BE2C (cell line): ENCODE data around the gene GPD2.
"Not testable (repeated sequence)": the region's sequence is repeated elsewhere in the genome, so short reads cannot be mapped to it uniquely, and the experiment has no call there.

Source experiments
- DNase-seq: peaks from one replicate; pipeline ENCODE4 v3.0.0-alpha.2; 2020
- H3K27me3 ChIP-seq: fragments of 250-450 bp; sonication (Bioruptor Pico); 2 replicates; pipeline ENCODE4 v1.5.1; 2020; ENCODE audit warnings: mild to moderate bottlenecking
- H3K36me3 ChIP-seq: fragments of 250-450 bp; sonication (Bioruptor Pico); 2 replicates; pipeline ENCODE4 v1.5.1; 2020; ENCODE audit warnings: mild to moderate bottlenecking
- H3K4me1 ChIP-seq: fragments of 250-450 bp; sonication (Bioruptor Pico); 2 replicates; pipeline ENCODE4 v1.5.1; 2020
- H3K4me3 ChIP-seq: 2 replicates; pipeline ENCODE4 v1.5.1; 2011; ENCODE audit warnings: low read depth, low read length
- H3K9me3 ChIP-seq: fragments of 250-450 bp; sonication (Bioruptor Pico); 2 replicates; pipeline ENCODE4 v1.5.1; 2020
- TF ChIP-seq, protein P1 (sequence below): IDR thresholded peaks from 2 replicates; pipeline ENCODE4 v1.5.1; 2012; ENCODE audit warnings: mild to moderate bottlenecking, low read depth, low read length

GPD2 gene

DNA sequence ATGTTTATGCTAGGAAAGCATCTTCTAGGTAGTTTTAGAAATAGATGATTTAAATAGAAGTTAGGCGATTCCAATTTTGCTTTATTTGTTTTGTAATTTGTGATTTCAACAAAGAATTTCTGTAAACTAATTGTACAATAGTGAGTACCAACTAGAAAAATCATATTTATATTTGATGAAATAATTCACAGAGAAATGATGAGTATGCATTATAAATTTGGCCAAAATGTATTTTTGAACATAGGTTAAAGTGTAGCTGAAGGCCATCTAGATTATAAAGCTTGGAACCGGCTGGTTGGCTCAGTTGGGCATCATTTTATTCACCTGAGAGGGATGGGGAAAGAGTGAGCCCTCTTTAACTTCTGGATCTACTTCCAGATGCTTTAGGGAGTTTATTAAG lies 50.4 kb downstream of the GPD2 start:
- TF ChIP-seq, protein P1, sequence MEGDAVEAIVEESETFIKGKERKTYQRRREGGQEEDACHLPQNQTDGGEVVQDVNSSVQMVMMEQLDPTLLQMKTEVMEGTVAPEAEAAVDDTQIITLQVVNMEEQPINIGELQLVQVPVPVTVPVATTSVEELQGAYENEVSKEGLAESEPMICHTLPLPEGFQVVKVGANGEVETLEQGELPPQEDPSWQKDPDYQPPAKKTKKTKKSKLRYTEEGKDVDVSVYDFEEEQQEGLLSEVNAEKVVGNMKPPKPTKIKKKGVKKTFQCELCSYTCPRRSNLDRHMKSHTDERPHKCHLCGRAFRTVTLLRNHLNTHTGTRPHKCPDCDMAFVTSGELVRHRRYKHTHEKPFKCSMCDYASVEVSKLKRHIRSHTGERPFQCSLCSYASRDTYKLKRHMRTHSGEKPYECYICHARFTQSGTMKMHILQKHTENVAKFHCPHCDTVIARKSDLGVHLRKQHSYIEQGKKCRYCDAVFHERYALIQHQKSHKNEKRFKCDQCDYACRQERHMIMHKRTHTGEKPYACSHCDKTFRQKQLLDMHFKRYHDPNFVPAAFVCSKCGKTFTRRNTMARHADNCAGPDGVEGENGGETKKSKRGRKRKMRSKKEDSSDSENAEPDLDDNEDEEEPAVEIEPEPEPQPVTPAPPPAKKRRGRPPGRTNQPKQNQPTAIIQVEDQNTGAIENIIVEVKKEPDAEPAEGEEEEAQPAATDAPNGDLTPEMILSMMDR = no peak
- Histone ChIP-seq H3K36me3 (no peaks in the 10 kb centered on the region), H3K4me3 (no peak overlapping the region), H3K27me3 (no peaks in the 10 kb centered on the region), H3K4me1 (no peaks in the 10 kb centered on the region), H3K9me3 (no peaks in the 10 kb centered on the region)
- no peak for DNase-seq

- H3K36me3 ChIP-seq = no peaks in the 10 kb centered on the region
- TF ChIP-seq, protein P1 = no peak
- H3K4me1 ChIP-seq = no peaks in the 10 kb centered on the region
- H3K9me3 ChIP-seq = no peaks in the 10 kb centered on the region
- DNase-seq = no peak
- H3K4me3 ChIP-seq = no peak overlapping the region
- no peaks in the 10 kb centered on the region for H3K27me3 ChIP-seq
Measured at GRCh38 chr2:156489195-156489594, 53.0 kb downstream of the GPD2 start.

DNA sequence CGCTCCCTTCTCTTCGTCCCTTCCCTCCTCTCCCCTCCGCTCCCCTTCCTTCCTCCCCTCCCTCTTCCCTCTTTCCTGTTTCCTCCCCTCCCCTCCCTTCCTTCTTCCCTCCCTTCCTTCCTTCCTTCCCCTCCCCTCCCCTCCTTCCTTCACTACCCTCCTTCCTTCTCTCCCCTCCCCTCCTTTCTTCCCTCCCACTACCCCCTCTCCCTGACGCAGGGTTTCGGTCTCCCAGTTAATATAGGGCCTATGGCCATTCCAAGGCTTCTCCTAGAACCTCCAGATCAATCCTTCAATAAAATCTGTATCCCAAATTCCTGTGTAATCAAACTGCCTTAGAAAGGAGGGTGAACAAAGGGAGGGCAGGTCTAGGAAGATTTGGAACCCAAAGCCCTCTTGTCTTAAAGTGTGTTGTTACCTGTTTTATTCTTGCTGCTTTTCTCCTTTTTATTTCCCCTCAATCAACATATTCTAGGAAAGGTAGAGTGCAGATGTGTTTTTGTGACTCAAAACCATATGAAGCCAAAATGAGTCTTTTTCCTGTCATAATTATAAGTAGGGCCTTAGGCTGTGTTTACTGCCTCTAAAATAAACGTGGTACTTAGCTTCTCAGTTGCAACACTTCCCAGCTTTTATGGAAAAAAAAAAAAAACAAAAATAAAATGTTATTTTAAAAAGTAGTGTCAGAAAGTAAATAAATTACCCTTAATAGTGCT lies 53.7 kb downstream of the GPD2 start:
- Histone ChIP-seq H3K9me3 (no peaks in the 10 kb centered on the region), H3K4me3 (no peak overlapping the region), H3K27me3 (no peaks in the 10 kb centered on the region), H3K36me3 (no peaks in the 10 kb centered on the region), H3K4me1 (no peaks in the 10 kb centered on the region)
- no peak for DNase-seq
- TF ChIP-seq, protein P1 = no peak

DNA sequence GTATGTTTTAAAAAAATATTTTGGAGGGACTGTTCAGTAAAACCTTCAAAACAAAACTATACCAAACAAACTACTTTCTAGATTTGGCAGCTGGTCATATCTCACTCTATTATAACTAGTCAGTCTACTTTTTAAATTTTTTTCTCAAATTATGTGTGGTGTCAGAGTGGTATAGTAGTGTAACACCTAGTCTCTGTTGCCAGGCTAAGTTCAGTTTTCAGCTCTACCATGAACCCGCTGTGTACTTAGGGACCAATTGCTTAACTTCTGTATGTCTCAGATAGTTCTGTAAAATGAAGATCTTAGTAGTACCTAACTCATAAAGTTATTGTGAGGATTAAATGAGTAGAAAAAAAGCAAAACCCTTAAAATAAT lies 54.3 kb downstream of the GPD2 start:
- no peaks in the 10 kb centered on the region for H3K4me1 ChIP-seq
- no peak for DNase-seq
- H3K4me3 ChIP-seq = no peak overlapping the region
- no peaks in the 10 kb centered on the region for H3K9me3 ChIP-seq
- H3K36me3 ChIP-seq = no peaks in the 10 kb centered on the region
- H3K27me3 ChIP-seq = no peaks in the 10 kb centered on the region
- TF ChIP-seq, protein P1 = no peak

GRCh38 chr2:156491176-156491575 lies 55.0 kb downstream of the GPD2 start:
- TF ChIP-seq, protein P1 = no peak
- no peaks in the 10 kb centered on the region for H3K9me3 ChIP-seq
- no peaks in the 10 kb centered on the region for H3K27me3 ChIP-seq
- no peaks in the 10 kb centered on the region for H3K4me1 ChIP-seq
- DNase-seq = no peak
- no peaks in the 10 kb centered on the region for H3K36me3 ChIP-seq
- H3K4me3 ChIP-seq = no peak overlapping the region

DNA sequence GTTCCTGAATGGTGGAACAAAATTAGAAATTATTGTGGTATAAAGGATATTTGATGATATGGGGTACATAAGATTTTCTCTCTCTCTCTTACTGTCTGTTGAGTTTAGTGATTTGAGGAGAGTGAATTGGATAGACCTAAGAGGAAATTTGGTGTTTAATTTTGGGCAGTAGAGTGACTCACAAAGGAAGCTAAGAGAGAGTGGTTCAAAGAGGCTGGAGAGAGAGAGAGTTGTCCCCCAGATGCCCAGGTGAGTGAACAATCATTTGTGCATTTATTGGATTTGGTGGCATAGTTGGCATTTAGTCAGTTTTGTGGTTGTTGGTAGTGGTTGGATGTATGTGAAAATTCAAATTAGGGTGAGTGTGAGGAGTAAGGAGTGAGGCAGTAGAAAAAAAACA lies 56.8 kb downstream of the GPD2 start:
- no peaks in the 10 kb centered on the region for H3K27me3 ChIP-seq
- DNase-seq = no peak
- no peaks in the 10 kb centered on the region for H3K4me1 ChIP-seq
- TF ChIP-seq, protein P1 = no peak
- H3K9me3 ChIP-seq = no peaks in the 10 kb centered on the region
- no peaks in the 10 kb centered on the region for H3K36me3 ChIP-seq
- no peak overlapping the region for H3K4me3 ChIP-seq

GRCh38 chr2:156495998-156496397 lies 59.8 kb downstream of the GPD2 start:
- H3K9me3 ChIP-seq, H3K4me3 ChIP-seq, H3K27me3 ChIP-seq, DNase-seq, H3K4me1 ChIP-seq, H3K36me3 ChIP-seq: not testable (repeated sequence)
